HL-60/S4 (cell line): ENCODE data around the gene CHRM2.

Experiments used
- in situ Hi-C: fragments of 300-500 bp; cut with MboI; formaldehyde crosslinking; loops from 2 replicates; pipeline ENCODE4 v1.14.3; 2022; ENCODE audit warnings: low sequenced_read_pairs

The CHRM2 gene

DNA sequence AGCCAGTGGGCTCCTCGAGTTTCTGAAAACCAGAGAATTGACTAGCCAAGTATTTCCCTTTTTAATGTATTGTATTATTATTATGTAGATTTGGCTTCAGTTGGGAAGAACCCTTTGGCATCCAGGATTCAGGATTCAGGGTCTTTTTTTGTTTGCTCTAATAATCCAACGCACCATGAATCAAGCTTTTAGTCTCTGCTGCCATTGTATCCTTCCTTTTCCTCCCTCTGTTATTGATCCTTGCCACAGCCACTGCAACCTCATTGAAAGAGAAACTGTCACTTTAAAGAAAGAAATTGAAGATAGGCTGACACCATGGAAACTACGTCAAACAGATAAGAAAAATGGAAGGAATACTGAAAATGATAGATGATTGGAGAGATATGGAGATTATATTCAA, 150.0 kb downstream of the CHRM2 start:
- in situ Hi-C loops: no loop called here

DNA sequence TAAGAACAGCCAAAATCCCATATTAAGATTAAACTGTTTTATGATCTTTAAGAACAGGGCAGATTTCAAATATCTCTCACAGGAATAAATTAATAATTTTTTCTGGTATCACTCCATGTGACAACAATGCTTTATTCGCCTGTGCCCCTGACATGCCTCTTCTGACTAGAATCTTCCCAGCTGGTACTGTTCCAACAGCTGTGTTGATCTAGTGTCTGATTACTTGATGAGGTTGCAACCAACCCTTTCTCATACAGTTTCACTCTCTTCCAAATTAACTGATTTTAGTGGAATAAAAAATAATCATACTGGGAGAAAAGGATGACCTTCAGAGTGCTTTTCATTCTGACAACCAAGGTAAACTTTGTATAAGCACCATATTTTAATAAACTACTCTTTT, 151.9 kb downstream of the CHRM2 start:
- in situ Hi-C loops: no loop called here

GRCh38 chr7:137025469-137026175, 157.2 kb downstream of the CHRM2 start:
- in situ Hi-C loops: no loop called here

DNA sequence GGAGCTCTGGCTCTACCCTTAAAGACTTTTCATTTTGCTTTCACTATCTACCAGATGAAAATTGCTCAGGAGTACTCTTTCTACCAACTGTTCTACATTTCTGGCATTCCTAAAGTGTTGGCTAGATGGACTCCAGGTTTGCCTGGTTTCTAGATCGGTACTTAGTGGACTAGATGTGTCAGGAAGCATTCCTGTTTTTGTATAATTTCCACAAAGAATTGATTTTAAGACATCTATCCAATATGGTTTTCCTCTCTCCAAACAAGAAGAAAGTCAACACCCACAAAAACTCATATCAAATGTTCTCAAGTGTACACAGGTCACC, 157.7 kb downstream of the CHRM2 start:
- in situ Hi-C loops: no loop called here

DNA sequence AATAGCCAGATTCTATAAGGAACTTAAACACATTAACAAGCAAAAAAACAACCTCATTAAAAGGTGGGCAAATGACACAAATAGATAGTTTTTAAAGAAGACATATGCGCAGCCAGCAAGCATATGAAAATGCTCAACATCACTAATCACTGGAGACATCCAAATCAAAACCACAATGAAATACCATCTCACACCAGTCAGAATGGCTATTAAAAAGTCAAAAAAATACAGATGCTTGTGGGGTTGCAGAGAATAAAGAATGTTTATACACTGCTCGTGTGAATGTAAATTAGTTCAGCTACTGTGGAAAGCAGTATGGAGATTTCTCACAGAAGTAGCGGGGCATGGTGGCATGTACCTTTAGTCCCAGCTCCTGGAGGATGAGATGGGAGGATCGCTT, 164.0 kb downstream of the CHRM2 start:
- in situ Hi-C loops: no loop called here

DNA sequence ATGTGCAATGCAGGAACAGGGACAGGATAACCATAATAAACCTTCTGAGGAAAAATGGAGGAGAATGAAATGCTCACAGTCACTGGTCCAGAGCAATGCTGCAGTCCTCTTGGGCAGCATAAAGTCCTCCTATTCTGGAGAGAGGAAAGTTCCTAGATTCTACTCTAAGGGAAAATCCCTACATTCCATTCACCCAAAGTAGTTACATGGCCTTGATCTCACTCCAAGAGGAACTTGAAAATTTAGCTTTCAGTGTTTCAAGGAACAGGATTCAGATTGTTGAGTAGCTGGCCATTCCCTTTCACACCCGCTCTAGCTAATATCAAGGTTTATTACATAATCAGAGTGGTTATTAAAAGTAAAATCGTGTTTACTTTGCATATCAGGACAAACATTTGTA, 168.3 kb downstream of the CHRM2 start:
- in situ Hi-C loops: no loop called here

GRCh38 chr7:137038706-137039105, 170.3 kb downstream of the CHRM2 start:
- in situ Hi-C loops: no loop called here

- in situ Hi-C loops: no loop called here
These were observed 172.3 kb downstream of the CHRM2 start for GRCh38 chr7:137040745-137041144.

DNA sequence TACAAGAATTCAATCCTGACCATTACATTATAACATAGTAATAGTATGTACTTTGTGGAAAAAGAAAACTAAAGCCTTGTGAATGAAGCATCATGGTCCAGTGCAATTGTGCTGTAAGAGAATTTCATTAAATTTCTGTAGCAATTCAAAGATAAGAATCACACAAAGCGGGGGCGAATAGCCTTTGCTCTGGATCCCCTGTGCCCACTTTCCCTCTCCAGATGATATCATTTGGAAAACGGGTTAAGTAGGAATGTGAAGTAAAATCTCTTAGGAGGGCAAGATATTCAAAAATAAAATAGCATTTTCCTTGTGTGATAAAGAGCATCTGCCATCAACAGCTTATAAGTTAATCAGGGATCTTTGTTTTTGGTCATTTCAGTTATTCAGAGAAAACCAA, 177.1 kb downstream of the CHRM2 start:
- in situ Hi-C loops: no loop called here

DNA sequence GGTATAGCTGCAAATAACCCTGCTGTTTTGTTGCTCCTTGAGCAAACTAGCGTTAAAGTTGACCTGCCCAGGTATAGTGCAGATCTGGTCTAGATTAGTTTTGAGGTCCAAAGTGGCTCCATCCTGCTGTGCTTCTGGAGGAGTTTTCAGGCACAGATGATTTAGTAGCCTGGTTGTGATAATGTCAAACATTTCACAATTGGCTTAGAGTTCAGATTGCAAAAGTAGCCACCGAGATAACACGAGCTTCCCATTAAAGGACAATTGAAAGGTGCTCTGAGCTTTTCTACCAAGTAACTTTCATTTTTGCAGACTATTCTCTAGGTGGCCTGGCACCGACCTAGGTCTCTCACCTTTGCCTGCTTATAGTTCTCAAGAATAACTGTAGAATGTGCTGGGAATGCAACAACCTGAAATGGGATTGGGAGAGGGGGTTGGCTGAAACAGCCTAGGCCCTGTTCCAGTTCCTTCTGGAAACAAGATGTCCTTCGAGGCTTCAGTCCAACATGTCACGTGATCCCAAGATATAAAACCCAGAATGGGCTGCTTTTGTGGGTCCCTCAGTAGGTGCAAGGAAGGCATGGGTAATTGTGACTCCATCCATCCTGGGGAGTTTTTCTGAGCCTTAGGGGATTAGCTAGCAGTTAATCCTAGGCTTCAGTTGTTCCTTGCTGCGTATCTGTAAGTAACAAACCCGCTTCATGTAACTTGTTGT, 201.0 kb downstream of the CHRM2 start:
- in situ Hi-C loops: no loop called here
